Activated CD4-positive, alpha-beta T cell treated with anti-CD3 and anti-CD28 coated beads, Interleukin-2, amount 50 U/mL, for 24 hours (primary cell): Measurements from ENCODE around the gene RBP3.

Experiments used
- DNase-seq, 2 donors: peaks; one replicate each; pipeline ENCODE4 v3.0.0-alpha.2; 2020; ENCODE audit warnings: low read depth in 1 of 2, low spot score in 1 of 2

Gene RBP3

DNA sequence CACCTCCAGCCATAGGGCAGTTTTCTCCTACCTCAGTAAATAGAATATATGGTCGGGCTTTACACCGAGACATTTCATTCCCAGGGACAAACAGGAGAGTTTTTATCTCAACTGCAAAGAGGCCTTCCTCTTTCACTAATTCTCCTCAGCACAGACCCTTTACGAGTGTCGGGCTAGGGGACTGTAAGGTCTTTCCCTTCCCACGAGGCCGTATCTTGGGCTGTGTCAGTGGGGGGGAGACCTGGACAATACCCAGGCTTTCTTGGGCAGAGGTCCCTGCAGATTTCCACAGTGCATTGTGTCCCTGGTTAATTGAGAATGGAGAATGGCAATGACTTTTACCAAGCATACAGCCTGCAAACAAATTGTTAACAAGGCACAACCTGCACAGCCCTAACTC, 49.1 kb downstream of the RBP3 start:
- no peak for DNase-seq

DNA sequence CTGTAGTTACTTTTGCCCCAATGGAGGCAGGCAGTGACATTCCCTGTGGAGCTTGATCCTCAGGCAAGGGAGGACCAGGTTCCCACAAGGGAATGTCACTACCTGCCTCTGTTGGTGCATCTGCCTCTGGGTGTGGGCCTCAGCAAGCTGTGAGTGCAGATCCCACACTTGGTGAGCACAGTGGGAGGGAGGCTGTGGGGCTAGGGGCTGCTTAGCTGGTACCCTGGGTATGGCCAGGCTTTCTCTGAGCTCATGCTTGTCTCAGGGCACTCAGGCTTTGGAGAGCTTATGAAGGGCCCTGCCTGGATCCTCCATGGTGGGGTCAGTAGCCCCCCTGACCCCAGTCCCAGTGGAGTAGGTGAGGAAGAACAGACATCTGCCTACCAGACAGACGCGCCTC, 52.1 kb downstream of the RBP3 start:
- no peak for DNase-seq

DNA sequence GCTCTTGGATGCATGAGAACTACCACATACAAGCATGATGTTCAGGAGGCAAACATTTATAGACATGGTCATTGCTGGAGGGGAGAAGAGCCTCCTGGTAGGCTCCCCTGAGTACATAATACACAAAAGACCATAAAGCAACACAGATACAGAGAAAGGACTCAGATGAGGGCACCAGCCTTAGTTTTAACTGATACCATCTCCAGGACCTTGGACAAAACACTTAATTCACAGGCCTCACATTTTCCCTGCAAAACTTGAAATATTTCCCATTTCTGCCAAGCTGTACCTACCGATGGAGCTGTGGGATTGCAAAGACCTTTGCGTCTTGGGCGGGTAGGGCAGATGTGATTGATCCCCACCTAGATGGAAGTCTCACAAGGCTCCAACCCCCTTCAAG, 52.6 kb downstream of the RBP3 start:
- no peak for DNase-seq

DNA sequence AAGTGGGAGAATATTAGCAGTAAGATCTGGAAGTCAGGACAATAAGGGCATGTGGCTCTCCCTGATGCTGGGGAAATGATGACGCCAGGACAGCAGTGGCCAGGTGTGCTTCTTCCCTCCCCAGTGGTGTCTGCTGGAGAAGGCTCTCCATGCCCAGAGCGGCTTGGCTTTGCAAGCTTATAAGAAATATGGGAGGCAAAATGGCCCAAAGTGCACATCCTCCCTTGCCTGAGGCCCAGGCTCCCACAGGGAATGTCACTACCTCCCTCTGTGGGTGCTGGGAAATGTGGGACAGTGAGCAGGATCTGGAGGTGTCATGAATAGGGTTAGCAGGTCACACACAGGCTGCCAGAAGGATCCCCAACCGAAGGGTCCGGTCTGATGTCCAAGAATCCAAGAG, 53.0 kb downstream of the RBP3 start:
- no peak for DNase-seq

DNA sequence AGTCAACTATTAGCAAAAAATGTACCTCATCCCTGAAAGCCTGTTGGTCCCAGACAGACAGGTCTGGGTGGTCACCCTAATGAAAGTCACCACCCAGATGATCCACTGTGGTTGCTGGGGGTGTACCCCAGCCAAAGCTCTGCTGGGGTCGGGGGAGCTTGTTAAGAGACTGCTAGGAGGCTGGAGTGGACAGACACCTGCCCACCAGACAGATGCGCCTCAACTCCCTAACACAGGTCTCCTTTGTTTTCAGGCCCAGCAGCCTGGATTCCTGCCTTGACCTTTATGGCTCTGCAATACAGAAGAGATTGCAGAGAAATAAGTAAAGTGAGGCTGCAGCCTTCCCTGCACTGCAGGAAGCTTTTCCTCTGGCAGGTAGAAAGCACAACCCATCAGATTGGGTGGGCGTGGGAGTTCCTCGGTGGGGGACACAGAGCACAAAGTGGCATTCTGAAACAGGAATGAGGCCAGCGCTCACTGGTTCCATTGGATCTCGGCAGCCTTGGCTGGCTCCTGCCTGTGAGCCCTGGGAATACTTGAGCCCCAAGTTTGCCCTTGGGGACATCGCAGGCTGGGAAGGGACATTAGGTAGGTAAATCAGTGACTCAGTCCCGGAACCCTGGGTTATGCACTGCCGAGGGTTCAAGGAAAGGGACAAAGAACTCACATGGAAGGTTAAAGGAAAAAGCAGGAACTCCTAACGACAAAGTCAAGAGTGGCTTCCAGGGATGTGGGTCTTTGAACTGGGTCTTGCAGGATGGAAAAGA, 53.9 kb downstream of the RBP3 start:
- DNase-seq = no peak

DNA sequence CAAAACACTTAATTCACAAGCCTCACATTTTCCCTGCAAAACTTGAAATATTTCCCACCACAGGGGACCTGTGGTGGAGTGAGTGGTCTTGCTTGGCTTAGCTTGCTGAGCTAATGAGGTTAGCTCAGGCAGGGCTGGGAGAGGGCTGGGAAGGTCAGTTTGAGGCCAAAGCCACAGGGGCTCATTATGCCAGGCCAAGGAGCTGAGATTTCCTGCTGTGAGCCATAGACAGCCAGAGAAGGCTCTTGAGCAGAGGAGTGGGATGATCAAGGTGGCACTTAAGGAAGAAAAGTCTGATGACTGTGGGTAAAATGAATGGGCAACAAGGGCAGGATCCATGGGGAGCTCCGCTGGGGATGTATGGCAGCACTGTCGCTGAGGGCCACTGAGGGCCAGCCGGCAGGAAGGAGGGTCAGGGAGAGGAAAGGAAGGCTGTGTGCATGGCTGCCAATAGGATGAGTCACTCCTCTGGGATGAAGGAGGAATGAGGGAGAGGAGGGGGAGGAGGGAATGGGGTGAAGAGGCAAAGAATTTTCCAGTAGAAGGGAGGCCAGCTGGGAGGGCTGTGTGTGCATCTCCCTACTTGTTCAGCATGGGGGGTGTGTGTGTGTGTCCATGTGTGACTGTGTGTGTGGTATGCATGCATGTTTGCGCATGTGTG, 54.6 kb downstream of the RBP3 start:
- DNase-seq = no peak

DNA sequence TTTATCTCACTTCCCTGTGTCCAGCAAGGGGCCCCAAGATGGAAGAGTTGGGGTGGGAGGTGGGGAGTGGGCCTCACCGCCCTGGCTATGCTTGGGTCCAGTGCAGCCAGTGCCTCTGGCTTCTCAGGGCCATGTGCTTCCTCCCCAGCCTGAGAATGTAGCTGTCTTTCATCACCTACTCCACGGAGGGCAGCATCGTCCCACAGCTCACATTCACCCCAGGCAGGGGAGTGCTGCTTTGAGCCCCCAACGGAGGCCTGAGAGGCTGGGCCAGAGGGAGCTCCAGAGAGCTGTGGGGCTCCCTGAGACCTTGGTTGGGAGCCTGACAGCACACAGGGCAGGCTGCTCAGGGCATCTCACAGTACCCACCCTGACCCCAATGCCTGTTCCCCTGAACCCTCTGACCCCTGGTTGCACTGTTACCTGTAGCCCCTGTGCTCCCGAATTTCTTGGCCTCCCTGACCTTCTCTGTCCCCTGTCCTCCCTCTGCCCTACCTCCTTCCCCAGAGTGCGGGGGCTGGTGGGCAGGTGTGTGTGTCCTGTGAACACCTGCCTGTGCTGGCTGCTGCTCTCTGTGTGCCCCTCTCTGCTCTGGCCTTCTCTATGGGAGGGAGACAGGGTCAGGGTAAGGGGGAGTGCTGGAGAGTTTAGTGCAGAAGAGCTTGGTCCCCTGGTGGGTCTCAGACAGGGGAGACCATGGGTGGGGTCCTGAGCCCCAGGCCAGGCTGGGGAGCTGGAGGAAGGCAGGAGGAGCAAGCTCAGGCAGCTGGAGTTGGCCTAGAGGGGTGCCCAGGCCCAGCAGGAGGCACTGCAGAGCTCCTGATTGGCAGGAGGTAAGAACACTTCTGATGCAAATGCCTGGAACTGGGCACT, 55.5 kb downstream of the RBP3 start:
- DNase-seq = no peak

DNA sequence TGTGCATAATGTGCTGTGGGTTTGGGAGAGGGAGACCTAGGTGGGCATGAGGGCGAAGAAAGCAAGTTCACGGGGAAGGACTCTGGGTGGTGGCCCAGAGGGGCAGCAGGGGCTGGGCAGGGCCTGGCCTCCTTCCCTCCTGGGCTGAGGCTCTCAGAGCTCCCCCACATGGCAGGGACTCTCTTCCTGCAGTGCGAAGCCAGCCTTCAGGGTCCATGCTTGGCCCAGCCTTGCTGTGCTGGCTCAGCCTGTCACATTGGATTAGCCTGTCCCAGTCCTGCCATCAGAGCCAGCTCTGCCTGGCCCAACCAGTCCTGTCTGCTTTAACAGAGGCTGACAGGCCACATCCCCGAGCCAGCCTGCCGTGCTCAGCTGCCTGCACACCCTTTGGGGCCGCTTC, 56.3 kb downstream of the RBP3 start:
- no peak for DNase-seq

DNA sequence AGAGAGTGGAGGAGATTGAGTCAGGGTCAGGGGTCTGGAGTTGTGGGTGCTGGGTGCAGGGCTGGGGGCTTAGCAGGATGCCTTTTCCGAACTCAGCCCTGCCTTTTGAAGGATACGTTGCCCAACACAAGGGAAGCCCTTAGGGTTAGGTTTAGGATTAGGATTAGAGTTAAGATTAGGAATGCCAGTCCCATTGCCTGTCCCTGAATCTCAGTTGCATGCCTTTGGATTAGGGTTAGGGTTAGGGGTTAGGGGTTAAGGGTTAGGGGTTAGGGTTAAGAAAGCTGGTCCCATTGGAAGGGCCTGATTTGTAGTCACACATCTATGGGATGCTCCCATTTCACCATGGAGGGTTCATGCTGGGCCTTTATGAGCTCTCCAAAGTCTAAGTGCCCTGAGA, 56.8 kb downstream of the RBP3 start:
- no peak for DNase-seq

DNA sequence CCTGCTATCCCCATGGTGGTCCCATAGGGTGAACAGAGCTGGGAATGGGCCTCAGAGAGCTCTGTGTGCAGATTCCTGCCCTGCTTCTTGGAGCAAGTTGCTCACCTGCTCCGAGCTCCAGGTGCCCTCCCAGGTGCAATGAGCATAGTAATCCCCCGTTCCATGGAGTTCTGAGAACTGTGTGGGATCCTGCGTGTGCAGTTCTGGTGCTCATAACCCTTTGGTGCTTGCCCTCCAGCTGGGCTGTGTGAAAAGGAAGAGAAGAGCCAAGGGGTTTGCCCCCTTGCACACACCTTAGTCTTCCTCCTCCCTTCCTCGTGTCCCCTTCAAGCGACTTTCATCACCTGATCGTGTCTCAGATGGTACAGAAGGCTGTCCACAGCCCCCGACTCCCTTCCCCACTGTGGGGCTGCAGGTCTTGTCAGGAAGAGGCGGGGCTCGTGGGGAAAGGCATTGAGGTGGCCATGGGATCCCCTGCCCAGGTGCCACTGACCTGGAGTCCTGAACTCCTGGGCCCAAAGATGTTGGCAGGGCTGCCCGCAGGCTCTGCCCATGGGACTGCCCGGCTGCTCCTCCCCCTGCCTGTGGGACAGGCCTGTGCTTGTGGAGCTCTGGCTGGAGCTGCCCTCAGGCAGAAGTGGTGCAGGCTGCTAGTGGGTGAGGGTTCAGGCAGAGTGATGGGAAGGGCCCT, 57.8 kb downstream of the RBP3 start:
- DNase-seq = no peak

DNA sequence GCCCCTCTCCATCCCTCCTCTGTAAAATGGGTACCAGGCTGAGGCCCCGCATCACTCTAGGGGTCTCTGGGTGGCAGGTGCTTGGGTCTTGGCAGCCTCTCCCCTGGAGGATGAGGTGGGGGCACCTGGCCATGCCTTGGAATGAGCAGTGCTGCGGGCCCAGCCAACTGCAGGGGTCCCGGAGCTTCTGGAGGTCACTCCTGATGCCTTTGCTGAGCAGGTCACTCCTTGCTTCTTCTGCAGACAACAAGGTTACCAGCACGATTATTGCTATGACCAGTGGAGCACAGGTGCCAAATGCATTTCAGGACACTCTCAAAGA, 58.3 kb downstream of the RBP3 start:
- DNase-seq = no peak

DNA sequence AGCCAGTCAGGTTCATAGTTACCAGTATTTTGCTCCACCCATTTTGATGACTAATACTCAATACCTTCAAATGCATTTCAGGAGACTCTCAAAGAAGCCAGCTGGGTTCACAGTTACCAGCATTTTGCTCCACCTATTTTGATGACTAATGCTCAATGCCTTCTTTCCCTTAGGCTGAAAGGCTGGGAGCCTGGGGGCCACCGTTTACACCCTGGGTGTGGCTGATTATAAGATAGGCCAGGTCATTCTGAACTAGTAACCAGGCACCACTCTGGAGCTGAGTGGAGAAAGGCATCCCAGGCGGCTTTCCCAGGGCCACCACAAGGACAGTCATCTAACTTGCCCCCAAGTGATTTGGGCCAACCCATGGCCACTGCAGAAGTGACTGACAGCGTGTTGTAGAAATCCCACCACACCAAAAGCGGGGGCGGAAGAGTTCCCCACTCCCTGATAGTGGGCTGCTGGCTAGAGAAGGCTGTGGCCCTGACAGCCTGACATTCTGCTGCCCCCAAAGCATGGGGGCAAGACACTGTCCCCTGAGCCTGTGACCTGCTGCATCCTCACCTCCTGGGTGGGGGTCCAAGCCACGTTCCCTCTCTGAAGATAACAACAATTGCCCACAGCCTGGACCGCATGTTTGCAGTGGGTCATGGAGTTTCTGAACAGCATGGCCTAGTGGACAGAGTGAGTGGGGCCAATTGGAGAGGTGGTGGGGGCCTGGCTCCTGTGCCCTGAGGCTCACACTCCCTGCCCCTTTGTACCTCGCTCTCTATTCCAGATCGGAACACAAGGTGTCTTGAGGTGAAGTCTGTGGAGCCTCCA, 58.9 kb downstream of the RBP3 start:
- DNase-seq = no peak
